ENCODE data around the gene FGF1.

DNA sequence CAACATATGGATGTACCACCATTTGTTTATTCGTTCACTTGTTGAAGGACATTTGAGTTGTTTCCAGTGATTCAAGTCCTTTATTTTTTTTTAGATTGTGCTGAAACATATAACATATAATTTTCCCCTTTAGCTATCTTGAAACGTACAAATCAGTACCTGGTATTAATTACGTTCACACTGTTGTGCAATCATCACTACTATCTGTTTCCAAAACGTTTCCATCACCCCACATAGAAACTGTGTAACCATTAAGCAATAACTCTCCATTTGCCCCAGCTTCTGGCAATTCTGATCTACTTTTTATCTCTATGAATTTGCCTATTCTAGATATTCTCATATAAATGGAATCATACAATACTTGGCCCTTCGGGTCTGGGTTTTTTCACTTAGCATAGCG, 116.0 kb downstream of the FGF1 start:
- TF ChIP-seq, protein P1, sequence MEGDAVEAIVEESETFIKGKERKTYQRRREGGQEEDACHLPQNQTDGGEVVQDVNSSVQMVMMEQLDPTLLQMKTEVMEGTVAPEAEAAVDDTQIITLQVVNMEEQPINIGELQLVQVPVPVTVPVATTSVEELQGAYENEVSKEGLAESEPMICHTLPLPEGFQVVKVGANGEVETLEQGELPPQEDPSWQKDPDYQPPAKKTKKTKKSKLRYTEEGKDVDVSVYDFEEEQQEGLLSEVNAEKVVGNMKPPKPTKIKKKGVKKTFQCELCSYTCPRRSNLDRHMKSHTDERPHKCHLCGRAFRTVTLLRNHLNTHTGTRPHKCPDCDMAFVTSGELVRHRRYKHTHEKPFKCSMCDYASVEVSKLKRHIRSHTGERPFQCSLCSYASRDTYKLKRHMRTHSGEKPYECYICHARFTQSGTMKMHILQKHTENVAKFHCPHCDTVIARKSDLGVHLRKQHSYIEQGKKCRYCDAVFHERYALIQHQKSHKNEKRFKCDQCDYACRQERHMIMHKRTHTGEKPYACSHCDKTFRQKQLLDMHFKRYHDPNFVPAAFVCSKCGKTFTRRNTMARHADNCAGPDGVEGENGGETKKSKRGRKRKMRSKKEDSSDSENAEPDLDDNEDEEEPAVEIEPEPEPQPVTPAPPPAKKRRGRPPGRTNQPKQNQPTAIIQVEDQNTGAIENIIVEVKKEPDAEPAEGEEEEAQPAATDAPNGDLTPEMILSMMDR (IDR thresholded peaks at IDR 0.05): no peak
- TF ChIP-seq EZH2 (IDR thresholded peaks at IDR 0.05) (no peak), EZH2phosphoT487 (IDR thresholded peaks at IDR 0.05) (no peak)
